Neural progenitor cell (in vitro differentiated cells): ENCODE data around the gene BARX1.

Experiments used
- CTCF ChIP-seq: fragments of 200-600 bp; sonication (generic); IDR thresholded peaks from 2 replicates; pipeline ENCODE4 v1.5.1; 2017; ENCODE audit warnings: antibody characterized with exemption, mild to moderate bottlenecking
- EZH2 ChIP-seq: fragments of 200-600 bp; sonication (generic); IDR thresholded peaks from 2 replicates; pipeline ENCODE4 v1.6.1; 2017; ENCODE audit warnings: antibody characterized with exemption, mild to moderate bottlenecking, moderate library complexity
- EZH2phosphoT487 ChIP-seq: fragments of 200-600 bp; sonication (generic); IDR thresholded peaks from 2 replicates; pipeline ENCODE4 v1.6.1; 2017; ENCODE audit warnings: antibody characterized with exemption

GRCh38 chr9:93994132-93994531, 39.0 kb upstream of the BARX1 start:
- TF ChIP-seq EZH2 (no peak), CTCF (no peak), EZH2phosphoT487 (no peak)
